DMS79 (cell line): ENCODE results near the gene FRG2B.
"Not testable (repeated sequence)": the region's sequence is repeated elsewhere in the genome, so short reads cannot be mapped to it uniquely, and the experiment has no call there.

Experiments
- DNase-seq: peaks from one replicate; lab custom pipeline; 2025; lab: John Stamatoyannopoulos, UW

The FRG2B gene

DNA sequence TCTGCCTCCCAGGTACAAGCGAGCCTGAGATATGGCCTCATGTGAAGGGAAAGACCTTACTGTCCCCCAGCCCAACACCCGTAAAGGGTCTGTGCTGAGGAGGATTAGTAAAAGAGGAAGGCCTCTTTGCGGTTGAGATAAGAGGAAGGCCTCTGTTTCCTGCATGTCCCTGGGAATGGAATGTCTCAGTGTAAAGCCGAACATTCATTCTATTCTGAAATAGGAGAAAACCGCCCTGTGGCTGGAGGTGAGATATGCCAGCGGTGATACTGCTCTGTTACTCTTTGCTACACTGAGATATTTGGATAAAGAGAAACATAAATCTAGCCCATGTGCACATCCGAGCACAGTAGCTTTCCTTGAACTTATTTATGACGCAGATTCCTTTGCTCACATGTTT, 26.7 kb downstream of the FRG2B start:
- not testable (repeated sequence) for DNase-seq

DNA sequence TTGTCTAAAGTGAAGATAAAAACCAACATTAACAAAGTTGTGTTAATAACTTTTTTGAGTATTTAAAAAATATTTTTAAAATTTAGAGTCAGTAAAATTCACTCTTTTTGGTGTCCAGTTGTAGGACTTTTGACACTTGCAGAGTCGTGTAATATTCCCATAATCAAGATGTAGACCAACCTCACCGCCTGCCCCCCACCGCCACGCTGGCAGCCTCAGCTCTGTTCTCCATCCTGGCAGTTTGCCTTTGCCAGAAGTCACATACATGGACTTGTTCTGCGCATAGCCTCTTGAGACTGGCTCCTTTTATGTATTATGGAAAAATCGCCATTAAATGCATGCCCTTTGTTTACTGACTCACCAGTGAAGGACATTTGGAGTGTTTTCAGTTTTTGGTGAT, 33.9 kb downstream of the FRG2B start:
- no peak for DNase-seq

DNA sequence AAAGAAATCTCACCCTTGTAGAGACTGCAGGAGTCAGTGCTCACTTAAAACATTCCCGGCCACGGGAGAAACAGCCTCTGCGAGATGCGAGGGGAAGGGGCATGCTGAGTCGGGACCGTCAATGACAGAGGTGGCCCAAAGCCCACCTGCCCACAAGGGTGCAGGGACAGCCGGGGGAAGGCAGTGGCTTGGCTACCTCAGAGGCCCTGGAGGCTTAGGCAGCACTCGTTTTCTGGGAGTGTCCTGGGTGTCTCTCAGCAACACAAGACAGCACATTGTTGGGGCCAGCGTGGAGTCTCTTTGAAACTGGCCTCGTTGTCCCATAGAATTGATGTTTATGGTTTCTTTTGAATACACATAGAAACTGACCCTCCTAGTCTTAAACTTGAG, 35.6 kb downstream of the FRG2B start:
- no peak for DNase-seq

DNA sequence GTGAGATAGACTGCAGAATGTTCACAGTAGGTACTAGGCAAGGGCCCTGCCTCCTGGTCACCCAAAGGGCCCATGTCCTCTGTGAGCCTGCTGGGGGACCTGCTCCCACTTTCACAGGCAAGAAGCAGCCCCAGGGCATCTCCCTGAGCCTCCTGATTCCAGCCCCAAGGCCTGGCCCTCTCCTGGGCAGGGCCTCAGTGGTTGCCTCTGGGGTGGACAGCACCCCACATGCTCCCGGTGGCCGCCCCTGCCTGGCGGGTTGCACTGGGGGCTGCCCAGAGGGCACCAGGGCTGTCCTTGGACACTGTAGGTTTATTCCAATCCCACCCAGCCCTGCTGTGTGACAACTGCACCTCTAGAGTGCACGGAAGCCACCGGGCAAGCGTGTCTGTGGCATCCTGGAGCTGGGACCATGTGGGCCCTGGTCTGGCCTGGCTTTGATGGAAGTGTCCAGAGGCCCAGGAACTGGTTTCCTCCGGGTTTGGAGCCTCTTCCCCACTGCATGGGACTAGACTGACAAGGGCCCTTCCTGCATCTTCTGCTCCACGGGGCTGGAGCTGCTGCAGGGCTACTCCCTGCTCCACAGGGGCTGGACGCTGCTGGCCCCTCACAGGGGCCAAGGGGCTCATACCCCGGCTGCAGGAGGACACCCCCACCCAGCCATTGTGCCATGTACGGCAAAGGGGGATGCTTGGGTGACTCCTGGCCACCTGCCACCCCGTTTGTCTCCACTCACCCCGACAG, 36.2 kb downstream of the FRG2B start:
- DNase-seq: no peak

DNA sequence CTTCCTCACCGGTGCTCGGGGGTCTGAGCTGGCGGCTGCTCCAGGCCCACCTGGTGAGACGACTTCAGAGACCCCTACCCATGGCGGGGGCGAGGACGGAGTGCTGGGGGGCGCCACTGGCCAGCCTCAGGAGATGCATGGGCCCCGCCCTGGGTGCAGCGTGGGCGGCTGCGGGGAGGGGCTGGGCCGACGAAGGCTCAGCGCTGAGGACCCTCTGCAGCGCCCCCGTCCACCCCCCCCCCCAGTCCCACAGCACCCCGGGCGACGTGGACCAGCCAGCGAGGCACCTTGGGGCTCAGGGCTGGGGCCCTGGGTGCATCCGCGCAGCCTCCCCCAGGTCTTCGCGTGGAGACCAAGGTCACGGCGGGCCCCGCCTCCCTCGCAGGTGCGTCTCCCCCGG, 49.6 kb downstream of the FRG2B start:
- not testable (repeated sequence) for DNase-seq
